HL-60 (cell line): Measurements from ENCODE around the gene HNRNPL.

Experiments used
- DNase-seq, 2 experiments: peaks; one replicate each; pipeline ENCODE4 v3.0.0-alpha.2; 2010 to 2020; ENCODE audit warnings: low read depth in 1 of 2, low spot score in 1 of 2
- H3K27ac ChIP-seq: fragments of 250-450 bp; sonication (Bioruptor Pico); replicated peaks from 2 replicates; pipeline ENCODE4 v1.5.1; 2020; ENCODE audit warnings: mild to moderate bottlenecking, moderate library complexity
- H3K27me3 ChIP-seq: fragments of 250-450 bp; sonication (Bioruptor Pico); 2 replicates; pipeline ENCODE4 v1.5.1; 2021; ENCODE audit warnings: mild to moderate bottlenecking, moderate library complexity; ENCODE audit not compliant: insufficient read depth, poor library complexity, severe bottlenecking
- H3K4me3 ChIP-seq: replicated peaks from 2 replicates; pipeline ENCODE4 v1.5.1; 2011; ENCODE audit warnings: mild to moderate bottlenecking, control low read depth, low read length; ENCODE audit not compliant: insufficient read depth
- CTCF ChIP-seq: IDR thresholded peaks from one replicate; pipeline ENCODE4 v1.5.1; 2011; ENCODE audit warnings: low read length, control low read depth, inconsistent platforms; ENCODE audit not compliant: insufficient read depth
- GABPA ChIP-seq: IDR thresholded peaks from 2 replicates; pipeline ENCODE4 v1.6.1; 2012; ENCODE audit warnings: low read depth
- POLR2AphosphoS5 ChIP-seq: IDR thresholded peaks from 2 replicates; pipeline ENCODE4 v1.6.1; 2012; ENCODE audit warnings: low read depth
- REST ChIP-seq: IDR thresholded peaks from 2 replicates; pipeline ENCODE4 v1.6.1; 2012; ENCODE audit warnings: low read depth; ENCODE audit not compliant: insufficient replicate concordance
- SPI1 ChIP-seq: IDR thresholded peaks from 2 replicates; pipeline ENCODE4 v1.6.1; 2012; ENCODE audit warnings: low read depth, mild to moderate bottlenecking, borderline replicate concordance

HNRNPL gene

GRCh38 chr19:38795549-38795948 lies 54.2 kb downstream of the HNRNPL start:
- no peak for TF ChIP-seq CTCF
- TF ChIP-seq SPI1: no peak
- TF ChIP-seq REST: no peak
- TF ChIP-seq GABPA: no peak
- no peak for TF ChIP-seq POLR2AphosphoS5
- Histone ChIP-seq H3K27me3 (peaks cover 12% of the 10 kb centered on the region), H3K27ac (no peak overlapping the region), H3K4me3 (no peak overlapping the region)
- DNase-seq: no peak

GRCh38 chr19:38793671-38794070 lies 56.1 kb downstream of the HNRNPL start:
- Histone ChIP-seq H3K27me3 (peaks cover 12% of the 10 kb centered on the region), H3K4me3 (no peak overlapping the region), H3K27ac (no peak overlapping the region)
- no peak for TF ChIP-seq POLR2AphosphoS5
- no peak for TF ChIP-seq CTCF
- TF ChIP-seq SPI1: no peak
- no peak for TF ChIP-seq GABPA
- no peak for TF ChIP-seq REST
- no peak for DNase-seq

GRCh38 chr19:38793177-38793576 lies 56.6 kb downstream of the HNRNPL start:
- DNase-seq: no peak
- Histone ChIP-seq H3K27me3 (peaks cover 12% of the 10 kb centered on the region), H3K4me3 (no peak overlapping the region), H3K27ac (no peak overlapping the region)
- TF ChIP-seq REST: no peak
- no peak for TF ChIP-seq GABPA
- no peak for TF ChIP-seq CTCF
- no peak for TF ChIP-seq SPI1
- TF ChIP-seq POLR2AphosphoS5: no peak
